Measurements from ENCODE around the gene CAPN12.

- TF ChIP-seq SIX5 (IDR thresholded peaks at IDR 0.05; ENCODE audit: low read depth, low read length, severe bottlenecking) = no peak
- TF ChIP-seq CREM (IDR thresholded peaks at IDR 0.05; ENCODE audit: low read depth) = no peak
- TF ChIP-seq POLR2AphosphoS5 (IDR thresholded peaks at IDR 0.05; ENCODE audit: low read length) = no peak
- TF ChIP-seq, protein P1, sequence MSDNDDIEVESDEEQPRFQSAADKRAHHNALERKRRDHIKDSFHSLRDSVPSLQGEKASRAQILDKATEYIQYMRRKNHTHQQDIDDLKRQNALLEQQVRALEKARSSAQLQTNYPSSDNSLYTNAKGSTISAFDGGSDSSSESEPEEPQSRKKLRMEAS (IDR thresholded peaks at IDR 0.05; ENCODE audit: low read depth, low read length) = no peak
- TF ChIP-seq, protein P2, sequence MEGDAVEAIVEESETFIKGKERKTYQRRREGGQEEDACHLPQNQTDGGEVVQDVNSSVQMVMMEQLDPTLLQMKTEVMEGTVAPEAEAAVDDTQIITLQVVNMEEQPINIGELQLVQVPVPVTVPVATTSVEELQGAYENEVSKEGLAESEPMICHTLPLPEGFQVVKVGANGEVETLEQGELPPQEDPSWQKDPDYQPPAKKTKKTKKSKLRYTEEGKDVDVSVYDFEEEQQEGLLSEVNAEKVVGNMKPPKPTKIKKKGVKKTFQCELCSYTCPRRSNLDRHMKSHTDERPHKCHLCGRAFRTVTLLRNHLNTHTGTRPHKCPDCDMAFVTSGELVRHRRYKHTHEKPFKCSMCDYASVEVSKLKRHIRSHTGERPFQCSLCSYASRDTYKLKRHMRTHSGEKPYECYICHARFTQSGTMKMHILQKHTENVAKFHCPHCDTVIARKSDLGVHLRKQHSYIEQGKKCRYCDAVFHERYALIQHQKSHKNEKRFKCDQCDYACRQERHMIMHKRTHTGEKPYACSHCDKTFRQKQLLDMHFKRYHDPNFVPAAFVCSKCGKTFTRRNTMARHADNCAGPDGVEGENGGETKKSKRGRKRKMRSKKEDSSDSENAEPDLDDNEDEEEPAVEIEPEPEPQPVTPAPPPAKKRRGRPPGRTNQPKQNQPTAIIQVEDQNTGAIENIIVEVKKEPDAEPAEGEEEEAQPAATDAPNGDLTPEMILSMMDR (IDR thresholded peaks at IDR 0.05 in 2 of 3, conservative IDR thresholded peaks at IDR 0.05 in 1 of 3; ENCODE audit: control insufficient read depth in 2 of 3, extremely low read depth in 1 of 3, insufficient read depth in 1 of 3, low read depth in 3 of 3, low read length in 3 of 3) = no peak
Observed at GRCh38 chr19:38778733-38779132, 34.5 kb upstream of the CAPN12 start.

Data from GM12878 (cell line).